ENCODE results near the gene CA7.

- TF ChIP-seq POLR2A (IDR thresholded peaks at IDR 0.05) (no peak), POLR2AphosphoS5 (IDR thresholded peaks at IDR 0.05) (no peak), CTCF (IDR thresholded peaks at IDR 0.05) (no peak), EP300 (IDR thresholded peaks at IDR 0.05) (no peak)
Observed at GRCh38 chr16:66832661-66833305, 11.4 kb upstream of the CA7 start.

Data from upper lobe of left lung (tissue), 4 donors.